Activated CD4-positive, alpha-beta T cell treated with anti-CD3 and anti-CD28 coated beads, Interleukin-2, amount 50 U/mL, for 1 hour (primary cell): ENCODE results near the gene GDI1.

Experiments
- DNase-seq: peaks from one replicate; pipeline ENCODE4 v3.0.0-alpha.2; 2020

The GDI1 gene

DNA sequence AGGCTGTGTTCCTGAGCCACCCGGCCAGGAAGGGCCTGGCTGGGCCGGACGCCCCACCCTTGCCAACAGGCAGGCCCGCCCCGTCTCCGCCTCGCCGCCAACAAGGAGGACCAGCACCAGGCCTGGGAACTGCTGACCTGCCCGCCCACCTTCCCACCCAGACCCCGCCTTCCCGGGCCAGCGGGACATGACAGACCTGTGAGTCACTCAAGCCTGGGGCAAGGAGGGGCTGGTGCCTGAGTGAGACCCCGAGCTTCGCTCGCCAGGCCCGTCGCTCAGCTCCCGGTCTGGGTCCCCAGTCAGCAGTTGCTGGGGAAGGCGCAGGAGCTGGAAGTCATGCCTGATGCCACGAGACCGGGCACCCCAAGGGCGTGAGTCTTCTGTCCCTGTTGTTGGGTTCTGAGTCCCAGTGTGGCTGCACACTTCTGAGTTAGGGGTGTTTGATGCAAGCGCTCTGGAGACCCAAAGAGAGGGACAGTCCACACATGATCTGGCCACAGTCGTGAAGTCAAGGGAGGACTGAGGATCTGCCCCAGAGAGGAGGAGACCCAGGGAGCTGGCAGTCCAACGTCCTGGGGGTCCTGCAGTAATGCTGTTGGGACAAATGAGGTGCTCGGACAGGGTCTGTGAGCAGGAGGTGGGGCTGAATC, 27.6 kb upstream of the GDI1 start, which contains the start of gene DNASE1L1:
DNASE1L1 (minus strand) TSS at position 33 of the 650 bp plus-strand sequence. CDS start 3,686 bp downstream, outside the sequence.
- DNase-seq, result no peak

DNA sequence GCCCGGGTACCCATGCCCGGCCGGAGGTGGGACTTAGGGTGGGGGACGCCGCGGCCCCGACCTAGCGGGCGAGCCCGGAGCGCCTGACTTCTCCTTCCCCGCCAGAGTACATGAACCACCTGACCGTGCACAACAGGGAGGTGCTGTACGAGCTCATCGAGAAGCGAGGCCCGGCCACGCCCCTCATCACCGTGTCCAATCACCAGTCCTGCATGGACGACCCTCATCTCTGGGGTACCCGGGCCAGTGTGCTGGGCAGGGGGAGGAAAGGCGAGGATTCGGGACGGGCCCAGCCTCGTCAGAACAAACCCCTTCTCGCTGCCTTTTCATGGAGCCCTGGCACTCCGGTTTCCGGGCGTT, 25.0 kb upstream of the GDI1 start:
- DNase-seq, result peak; percentile 39

DNA sequence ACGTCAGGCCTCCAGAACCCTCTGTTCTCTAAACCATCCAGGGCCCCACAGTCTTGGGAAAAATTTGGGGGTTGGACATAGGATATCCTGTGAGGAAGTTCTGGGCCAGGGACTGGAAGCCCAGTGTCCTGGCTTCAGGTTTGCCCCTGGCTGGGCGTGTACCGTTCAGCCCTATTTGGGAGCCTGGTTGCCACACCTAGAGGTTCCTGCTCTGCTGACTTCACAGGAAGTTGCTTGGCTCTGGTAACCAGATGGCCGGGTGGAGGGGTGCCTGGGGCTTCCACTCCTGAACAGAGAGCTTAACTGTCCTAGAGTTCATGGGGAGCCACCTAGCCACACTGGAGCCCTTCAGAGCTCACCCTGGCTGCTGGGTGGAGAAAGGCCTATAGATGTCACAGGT, 24.5 kb upstream of the GDI1 start:
- no peak for DNase-seq

GRCh38 chrX:154413142-154413541, 23.8 kb upstream of the GDI1 start:
- DNase-seq, result no peak

- DNase-seq, result no peak
These were observed 19.8 kb upstream of the GDI1 start for GRCh38 chrX:154417157-154417556.

- no peak for DNase-seq
These were observed 17.8 kb upstream of the GDI1 start for GRCh38 chrX:154419189-154419588.

DNA sequence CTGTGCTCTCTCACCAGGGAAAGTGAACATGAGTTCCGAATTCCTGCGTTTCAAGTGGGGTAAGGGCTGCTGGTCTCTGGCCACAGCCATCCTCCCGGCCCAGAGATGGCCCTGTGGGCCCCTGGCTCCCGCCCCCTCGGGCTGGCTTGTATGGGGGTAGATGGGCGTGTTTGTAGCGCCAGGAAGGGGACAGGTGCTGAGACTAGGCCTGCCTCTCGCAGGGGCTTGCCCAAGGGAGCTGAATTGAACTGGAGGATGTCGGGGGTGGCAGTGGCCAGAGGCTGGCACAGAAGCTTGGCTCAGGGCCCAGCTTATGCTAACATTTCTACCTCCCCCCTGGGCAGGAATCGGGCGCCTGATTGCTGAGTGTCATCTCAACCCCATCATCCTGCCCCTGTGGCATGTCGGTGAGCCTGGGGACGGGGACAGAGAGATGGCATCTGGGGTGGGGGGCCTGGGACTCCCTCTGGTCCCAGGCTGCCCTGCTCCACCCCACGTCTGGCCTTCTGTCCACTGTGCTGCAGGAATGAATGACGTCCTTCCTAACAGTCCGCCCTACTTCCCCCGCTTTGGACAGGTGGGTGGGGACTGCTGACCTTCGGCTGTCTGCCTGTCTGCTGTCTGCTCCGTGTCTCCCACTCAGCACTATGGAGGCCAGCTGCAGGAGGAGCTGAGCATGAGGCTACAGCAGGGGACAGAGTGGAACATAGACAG, 17.1 kb upstream of the GDI1 start:
- DNase-seq, result no peak

- no peak for DNase-seq
These were observed 16.6 kb upstream of the GDI1 start for GRCh38 chrX:154420402-154420756.

GRCh38 chrX:154426916-154427770, 9.8 kb upstream of the GDI1 start:
- DNase-seq, result no peak

- DNase-seq, result peak; percentile 81
These were observed 8.5 kb upstream of the GDI1 start, which contains the start of gene ATP6AP1 for GRCh38 chrX:154428176-154429171. TSS of gene ATP6AP1 (plus strand) at chrX:154428677. CDS start at chrX:154428693, 16 bp downstream.

DNA sequence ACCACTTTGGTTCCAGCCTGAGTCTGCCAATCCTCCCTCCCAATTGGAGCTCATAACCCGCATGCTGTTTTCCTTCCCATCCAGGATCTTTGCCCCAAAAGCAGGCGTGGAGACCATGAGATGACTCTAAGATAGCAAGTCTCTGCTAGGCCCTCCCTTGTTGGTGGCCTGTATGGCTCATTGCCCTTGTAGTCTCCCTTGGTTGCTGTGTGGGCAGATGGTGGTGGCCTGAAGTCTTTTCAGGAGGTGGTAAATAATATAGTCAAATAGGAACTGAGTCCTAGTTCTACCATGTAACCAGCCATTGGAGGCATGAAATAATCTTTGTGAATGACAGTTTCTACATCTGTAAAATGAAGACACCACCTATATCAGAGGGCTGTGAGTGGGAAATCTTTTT, 7.2 kb upstream of the GDI1 start:
- no peak for DNase-seq

DNA sequence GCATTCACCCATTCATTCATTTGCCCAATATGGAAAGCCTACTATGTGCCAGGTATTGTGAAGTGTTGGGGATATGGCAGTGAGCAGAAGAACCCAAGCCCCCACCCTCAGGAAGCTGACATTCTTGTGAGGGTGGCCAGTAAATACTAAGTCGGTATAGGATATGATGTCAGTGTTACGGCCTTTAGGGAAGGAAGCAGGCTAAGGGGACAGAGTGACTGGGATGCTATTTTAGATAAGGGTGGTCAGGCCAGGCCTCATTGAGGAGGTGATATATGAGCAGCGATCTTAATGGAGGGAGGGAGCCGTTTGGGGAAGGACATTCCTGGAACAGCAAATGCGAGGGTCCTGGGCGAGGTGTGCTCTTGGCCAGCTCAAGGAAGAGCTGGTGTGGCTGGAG, 6.5 kb upstream of the GDI1 start:
- no peak for DNase-seq

DNA sequence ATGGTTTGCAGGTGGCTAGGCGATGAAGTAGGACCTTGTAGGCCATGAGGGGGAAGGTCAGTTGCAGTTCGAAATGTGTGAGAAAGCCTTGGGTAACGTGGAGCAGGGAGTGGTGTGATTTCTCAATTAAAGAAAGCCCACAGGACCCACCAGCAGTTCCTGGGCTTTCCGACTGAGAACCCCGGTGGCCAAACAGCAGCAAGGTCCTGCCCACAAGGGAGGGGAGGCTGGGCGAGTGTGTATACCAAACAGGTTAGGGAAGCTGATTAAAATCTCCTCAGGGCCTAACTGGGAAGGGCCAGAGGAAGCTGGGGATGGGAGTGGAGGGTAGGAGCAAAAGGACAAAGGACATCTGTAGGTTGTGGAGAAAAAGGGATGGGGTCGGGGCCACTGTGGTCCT, 6.0 kb upstream of the GDI1 start:
- DNase-seq, result no peak

GRCh38 chrX:154431341-154431740, 5.6 kb upstream of the GDI1 start:
- DNase-seq, result no peak

DNA sequence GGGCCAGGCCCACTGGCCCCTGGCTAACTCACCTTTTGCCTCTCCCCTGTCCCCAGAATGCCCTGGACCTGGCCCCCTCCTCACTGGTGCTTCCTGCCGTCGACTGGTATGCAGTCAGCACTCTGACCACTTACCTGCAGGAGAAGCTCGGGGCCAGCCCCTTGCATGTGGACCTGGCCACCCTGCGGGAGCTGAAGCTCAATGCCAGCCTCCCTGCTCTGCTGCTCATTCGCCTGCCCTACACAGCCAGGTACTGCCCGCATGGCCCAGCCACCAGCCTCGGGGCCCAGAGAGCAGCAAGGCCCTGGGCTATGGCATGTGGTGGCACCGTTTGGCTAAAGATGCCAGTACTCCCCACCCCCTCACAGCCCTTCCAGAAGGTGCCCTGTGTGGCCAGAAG, 4.7 kb upstream of the GDI1 start:
- DNase-seq, result no peak

GRCh38 chrX:154433605-154434004, 3.3 kb upstream of the GDI1 start:
- no peak for DNase-seq

DNA sequence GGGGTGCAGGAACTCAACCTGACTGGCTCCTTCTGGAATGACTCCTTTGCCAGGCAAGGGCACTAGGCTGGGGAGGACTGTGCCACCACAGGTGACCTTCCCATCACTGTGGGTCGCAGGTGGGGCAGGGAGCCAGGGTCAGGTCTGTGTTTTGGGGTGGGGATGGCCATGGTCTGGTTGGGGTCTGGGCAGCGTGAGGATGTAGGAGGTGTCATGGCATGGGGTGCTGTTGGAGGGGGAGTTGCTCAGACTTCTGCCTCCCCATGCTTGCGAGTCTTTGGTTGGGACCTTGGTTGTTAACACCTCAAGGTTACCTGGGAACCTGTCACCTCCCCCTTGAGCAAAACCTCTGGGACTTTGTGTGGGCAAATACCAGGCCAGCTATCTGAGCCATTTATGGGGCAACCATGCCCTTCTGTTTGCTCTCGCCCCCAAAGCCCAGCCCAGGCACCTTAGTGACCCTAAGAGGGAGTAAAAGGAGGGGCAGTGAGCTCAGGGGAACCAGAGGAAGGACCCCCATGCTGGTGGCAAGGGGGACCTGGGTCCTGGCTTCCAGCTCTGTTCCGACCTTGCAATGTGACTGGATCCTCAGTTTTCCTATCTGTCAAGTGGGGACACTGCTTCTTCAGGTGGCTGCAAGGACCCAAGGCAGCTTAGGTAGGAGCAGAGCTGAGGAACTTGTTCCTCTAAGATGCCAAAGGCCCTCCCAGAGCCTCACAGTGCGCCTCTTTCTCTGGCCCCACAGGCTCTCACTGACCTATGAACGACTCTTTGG, 2.4 kb upstream of the GDI1 start:
- no peak for DNase-seq

DNA sequence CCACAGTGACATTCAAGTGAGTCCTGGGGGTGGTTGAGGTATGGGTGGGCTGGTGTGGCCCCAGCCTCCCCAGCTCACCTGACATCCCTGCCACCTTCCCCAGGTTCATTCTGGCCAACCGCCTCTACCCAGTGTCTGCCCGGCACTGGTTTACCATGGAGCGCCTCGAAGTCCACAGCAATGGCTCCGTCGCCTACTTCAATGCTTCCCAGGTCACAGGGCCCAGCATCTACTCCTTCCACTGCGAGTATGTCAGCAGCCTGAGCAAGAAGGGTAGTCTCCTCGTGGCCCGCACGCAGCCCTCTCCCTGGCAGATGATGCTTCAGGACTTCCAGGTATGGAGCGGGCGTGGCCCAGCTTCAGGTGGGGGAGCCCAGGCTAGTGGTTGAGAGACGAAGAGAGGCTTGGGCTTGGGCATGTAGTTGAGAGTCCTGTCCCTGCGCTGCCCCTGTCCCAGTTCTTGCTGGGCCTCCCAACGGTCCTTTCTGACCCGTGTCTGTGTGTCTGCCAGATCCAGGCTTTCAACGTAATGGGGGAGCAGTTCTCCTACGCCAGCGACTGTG, 1.7 kb upstream of the GDI1 start:
- DNase-seq, result no peak

DNA sequence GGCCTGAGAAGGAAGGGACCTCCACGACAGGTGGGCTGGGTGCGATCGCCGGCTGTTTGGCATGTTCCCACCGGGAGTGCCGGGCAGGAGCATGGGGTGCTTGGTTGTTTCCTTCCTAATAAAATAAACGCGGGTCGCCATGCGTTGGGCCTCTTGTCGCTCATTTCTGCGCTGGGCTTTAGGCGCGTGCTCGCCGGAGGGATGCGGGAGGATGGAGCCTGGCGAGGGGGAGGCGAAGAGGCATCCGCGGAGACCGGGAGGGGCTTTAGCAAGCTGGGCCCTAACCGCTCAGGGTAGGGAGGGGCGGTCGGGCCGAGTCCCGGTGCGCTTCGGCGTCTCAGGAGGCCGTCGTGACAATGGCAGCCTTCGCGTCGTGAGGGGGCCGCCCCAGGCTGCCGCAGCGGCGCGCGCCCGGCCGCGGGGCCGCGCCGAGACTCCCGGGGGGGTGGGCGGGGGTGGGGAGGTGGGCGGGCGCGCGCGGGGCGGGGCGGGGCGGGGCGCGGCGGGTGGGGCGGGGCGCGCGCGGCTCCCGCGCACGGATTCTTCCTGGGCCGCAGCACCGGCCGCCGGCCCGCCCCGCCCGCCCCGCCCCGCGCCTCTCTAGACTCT, 476 bp upstream of the GDI1 start:
- peak; percentile 40 for DNase-seq

- no peak for DNase-seq
These were observed 1.3 kb downstream of the GDI1 start for GRCh38 chrX:154437971-154438893.
